ENCODE data around the gene BCL6.
A peak's percentile ranks its signal among the peaks of the same experiment; 100 is the strongest.

The BCL6 gene

DNA sequence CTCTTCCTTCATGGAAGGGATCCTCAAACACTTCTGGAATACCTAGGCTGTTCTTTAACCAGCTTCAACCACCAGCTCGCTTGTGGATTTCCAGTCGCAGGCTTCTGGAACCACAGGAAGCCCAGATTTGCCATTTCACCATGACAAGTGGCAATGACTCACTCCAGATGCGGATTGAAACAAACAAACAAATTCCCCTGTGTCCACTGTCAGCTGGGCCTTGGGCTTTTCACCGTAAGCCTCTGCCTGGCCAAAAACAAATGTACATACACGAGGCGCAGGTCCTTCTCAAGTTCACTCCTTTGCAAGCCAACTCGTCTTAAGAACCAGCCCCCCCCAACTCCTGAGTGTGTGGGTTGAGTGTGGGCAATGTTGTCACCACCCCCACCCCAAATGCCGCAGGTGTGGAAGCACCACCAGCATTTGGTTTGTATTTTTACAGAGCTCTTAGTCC, 8.8 kb downstream of the BCL6 start:
- no peaks in the 10 kb centered on the region for H3K27me3 ChIP-seq (ENCODE audit: control insufficient read depth, insufficient read depth, low read length)
- peaks cover 59% of the 10 kb centered on the region for H3K4me1 ChIP-seq (ENCODE audit: control insufficient read depth, insufficient read depth, low read length)
- H3K9me3 ChIP-seq (replicated peaks; ENCODE audit: low read length), result no peaks in the 10 kb centered on the region
- H3K4me3 ChIP-seq (ENCODE audit: low read length), result peak overlapping the region; percentile 73
- H3K9ac ChIP-seq (ENCODE audit: low read depth, low read length), result peak overlapping the region; percentile 95
- peaks cover 24% of the 10 kb centered on the region for H3K36me3 ChIP-seq (ENCODE audit: insufficient read depth, low read length)
- H3K4me2 ChIP-seq (ENCODE audit: low read length), result peak overlapping the region; percentile 94

DNA sequence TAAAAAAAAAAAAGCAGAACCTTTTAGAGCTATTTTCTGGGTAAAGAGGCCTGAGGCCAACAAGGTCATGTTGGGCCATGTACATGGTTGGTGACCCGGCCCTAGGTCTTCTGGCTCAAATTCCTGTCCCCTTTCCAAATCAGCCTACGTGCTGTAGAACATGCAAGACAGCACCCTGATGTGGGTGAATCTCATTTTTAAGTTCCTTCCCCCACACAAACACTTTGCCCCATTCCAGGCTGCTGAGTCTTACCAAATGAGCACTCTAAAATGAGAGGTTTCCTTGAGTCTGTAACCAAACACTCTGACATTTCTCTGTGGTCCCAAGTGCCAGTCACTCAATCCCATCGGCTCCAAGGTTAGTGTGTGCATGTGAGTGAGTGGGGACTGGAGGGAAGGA, 9.4 kb downstream of the BCL6 start:
- H3K4me3 ChIP-seq (ENCODE audit: low read length), result peak overlapping the region; percentile 73
- H3K4me1 ChIP-seq (ENCODE audit: control insufficient read depth, insufficient read depth, low read length), result peaks cover 55% of the 10 kb centered on the region
- peaks cover 30% of the 10 kb centered on the region for H3K36me3 ChIP-seq (ENCODE audit: insufficient read depth, low read length)
- H3K9me3 ChIP-seq (replicated peaks; ENCODE audit: low read length), result no peaks in the 10 kb centered on the region
- H3K9ac ChIP-seq (ENCODE audit: low read depth, low read length), result peak overlapping the region; percentile 95
- H3K4me2 ChIP-seq (ENCODE audit: low read length), result peak overlapping the region; percentile 94
- no peaks in the 10 kb centered on the region for H3K27me3 ChIP-seq (ENCODE audit: control insufficient read depth, insufficient read depth, low read length)

DNA sequence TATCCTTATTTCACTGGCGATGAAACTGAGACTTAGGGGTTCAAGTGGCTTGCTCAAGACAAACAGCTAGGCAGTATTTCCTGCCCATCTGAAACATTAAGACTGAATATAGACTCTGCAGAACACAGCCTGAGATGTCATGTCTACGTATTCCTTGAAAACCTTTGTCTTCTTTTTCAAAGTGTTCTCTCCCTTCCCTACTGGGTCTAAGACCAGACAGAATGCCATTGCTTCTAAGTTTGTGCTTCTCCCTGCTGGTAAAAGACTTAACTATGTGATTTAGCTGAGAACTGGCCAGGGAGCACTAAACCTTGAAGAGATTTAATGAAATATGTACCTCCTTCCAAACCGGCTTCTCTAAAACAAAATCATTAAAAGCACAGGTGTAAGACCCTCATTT, 9.9 kb downstream of the BCL6 start:
- Histone ChIP-seq H3K27me3 (ENCODE audit: control insufficient read depth, insufficient read depth, low read length) (no peaks in the 10 kb centered on the region), H3K4me2 (ENCODE audit: low read length) (peak overlapping the region; percentile 94), H3K4me1 (ENCODE audit: control insufficient read depth, insufficient read depth, low read length) (peaks cover 51% of the 10 kb centered on the region), H3K9me3 (replicated peaks; ENCODE audit: low read length) (no peaks in the 10 kb centered on the region), H3K36me3 (ENCODE audit: insufficient read depth, low read length) (peaks cover 35% of the 10 kb centered on the region), H3K9ac (ENCODE audit: low read depth, low read length) (peak overlapping the region; percentile 95), H3K4me3 (ENCODE audit: low read length) (peak overlapping the region; percentile 73)

DNA sequence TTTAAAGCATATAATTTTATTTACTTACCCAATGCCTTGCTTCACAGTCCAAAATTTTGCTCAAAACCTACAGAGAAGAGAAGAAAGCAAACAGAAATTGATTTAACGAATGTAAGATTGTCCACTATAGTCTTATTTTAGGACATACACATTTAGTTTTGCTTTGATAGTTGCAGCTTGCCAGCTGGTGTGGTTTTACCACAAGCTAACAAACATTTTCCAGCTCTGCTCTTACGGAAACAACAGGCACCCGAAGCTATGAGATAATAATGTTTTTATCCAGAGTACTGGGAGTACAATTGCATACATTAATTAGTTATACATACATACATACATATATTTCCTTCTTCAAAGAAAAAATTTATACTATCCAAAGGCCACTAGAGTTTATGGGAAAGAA, 10.4 kb downstream of the BCL6 start:
- H3K36me3 ChIP-seq (ENCODE audit: insufficient read depth, low read length), result peaks cover 40% of the 10 kb centered on the region
- H3K27me3 ChIP-seq (ENCODE audit: control insufficient read depth, insufficient read depth, low read length), result no peaks in the 10 kb centered on the region
- H3K4me3 ChIP-seq (ENCODE audit: low read length), result no peak overlapping the region
- no peak overlapping the region for H3K9ac ChIP-seq (ENCODE audit: low read depth, low read length)
- H3K4me2 ChIP-seq (ENCODE audit: low read length), result peak overlapping the region; percentile 94
- H3K4me1 ChIP-seq (ENCODE audit: control insufficient read depth, insufficient read depth, low read length), result peaks cover 46% of the 10 kb centered on the region
- H3K9me3 ChIP-seq (replicated peaks; ENCODE audit: low read length), result no peaks in the 10 kb centered on the region

DNA sequence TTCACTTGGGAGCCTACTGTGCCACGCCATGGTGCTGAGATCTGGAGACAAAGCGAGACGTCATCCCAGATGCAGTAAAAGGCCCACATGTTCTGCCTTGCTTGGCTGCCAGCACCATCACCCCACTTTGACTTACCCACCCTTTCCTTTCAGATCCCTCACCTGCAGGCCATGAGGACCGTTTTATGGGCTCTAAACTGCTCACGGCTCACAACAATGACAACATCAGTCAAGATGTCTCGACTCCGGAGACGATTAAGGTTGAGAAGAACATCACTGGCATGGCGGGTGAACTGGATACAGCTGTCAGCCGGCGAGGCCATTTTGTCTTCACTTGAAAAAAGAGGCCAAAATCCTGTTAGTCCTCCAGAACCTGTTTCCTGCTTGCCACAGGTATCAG, 11.9 kb downstream of the BCL6 start:
- H3K27me3 ChIP-seq (ENCODE audit: control insufficient read depth, insufficient read depth, low read length), result no peaks in the 10 kb centered on the region
- H3K4me1 ChIP-seq (ENCODE audit: control insufficient read depth, insufficient read depth, low read length), result peaks cover 36% of the 10 kb centered on the region
- peaks cover 55% of the 10 kb centered on the region for H3K36me3 ChIP-seq (ENCODE audit: insufficient read depth, low read length)
- no peak overlapping the region for H3K4me2 ChIP-seq (ENCODE audit: low read length)
- H3K9me3 ChIP-seq (replicated peaks; ENCODE audit: low read length), result no peaks in the 10 kb centered on the region
- no peak overlapping the region for H3K4me3 ChIP-seq (ENCODE audit: low read length)
- H3K9ac ChIP-seq (ENCODE audit: low read depth, low read length), result no peak overlapping the region

DNA sequence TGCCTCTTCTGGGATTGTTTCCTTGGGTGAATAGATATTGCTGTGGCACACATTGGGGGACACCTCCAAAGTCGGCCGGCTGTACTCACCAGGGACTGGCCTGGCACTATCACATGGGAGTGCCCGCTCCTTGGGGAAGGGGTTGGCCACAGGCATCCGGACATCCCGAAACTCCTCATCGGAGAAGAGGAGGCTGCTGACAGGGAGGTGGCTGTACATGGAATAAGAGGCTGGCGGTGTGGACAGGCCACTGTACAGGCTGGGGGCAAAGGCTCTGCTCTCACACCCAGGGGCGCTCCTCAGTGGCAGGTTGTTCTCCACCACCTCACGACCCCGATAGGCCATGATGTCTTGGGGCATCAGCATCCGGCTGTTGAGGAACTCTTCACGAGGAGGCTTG, 15.7 kb downstream of the BCL6 start:
- H3K4me1 ChIP-seq (ENCODE audit: control insufficient read depth, insufficient read depth, low read length), result peaks cover 2% of the 10 kb centered on the region
- H3K4me2 ChIP-seq (ENCODE audit: low read length), result no peak overlapping the region
- peaks cover 93% of the 10 kb centered on the region for H3K36me3 ChIP-seq (ENCODE audit: insufficient read depth, low read length)
- H3K9ac ChIP-seq (ENCODE audit: low read depth, low read length), result no peak overlapping the region
- no peak overlapping the region for H3K4me3 ChIP-seq (ENCODE audit: low read length)
- H3K27me3 ChIP-seq (ENCODE audit: control insufficient read depth, insufficient read depth, low read length), result no peaks in the 10 kb centered on the region
- no peaks in the 10 kb centered on the region for H3K9me3 ChIP-seq (replicated peaks; ENCODE audit: low read length)

DNA sequence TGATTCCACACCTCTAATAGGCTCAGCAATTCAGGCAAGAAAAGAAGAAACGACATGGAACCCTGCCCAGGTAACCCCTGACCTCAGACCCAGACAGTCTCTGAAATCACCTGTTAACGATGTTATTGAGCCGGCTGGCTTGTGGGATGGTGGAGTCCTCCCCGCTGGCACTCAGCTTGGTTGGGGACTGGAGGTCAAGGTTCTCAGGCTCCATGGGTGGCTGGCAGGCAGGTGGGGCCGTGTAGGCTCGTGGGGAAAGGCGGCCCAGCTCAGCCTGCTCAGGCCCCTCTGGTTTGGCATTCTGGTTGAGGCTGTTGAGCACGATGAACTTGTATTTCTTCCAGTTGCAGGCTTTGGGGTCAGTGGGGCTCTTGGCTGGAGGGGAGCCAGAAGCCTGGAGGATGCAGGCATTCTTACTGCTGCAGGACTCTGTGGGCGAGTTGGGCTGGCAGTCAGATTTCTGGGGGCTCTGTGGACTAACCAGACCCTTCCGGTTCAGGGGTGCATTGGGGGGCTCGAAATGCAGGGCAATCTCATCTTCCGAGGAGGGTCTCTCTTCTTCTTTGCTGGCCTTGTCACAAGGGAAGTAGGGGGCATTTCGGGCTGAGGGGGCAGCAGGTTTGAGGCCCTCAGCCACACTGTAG, 16.2 kb downstream of the BCL6 start:
- Histone ChIP-seq H3K4me1 (ENCODE audit: control insufficient read depth, insufficient read depth, low read length) (no peaks in the 10 kb centered on the region), H3K4me2 (ENCODE audit: low read length) (no peak overlapping the region), H3K9me3 (replicated peaks; ENCODE audit: low read length) (no peaks in the 10 kb centered on the region), H3K4me3 (ENCODE audit: low read length) (no peak overlapping the region), H3K36me3 (ENCODE audit: insufficient read depth, low read length) (peaks cover 97% of the 10 kb centered on the region), H3K9ac (ENCODE audit: low read depth, low read length) (no peak overlapping the region), H3K27me3 (ENCODE audit: control insufficient read depth, insufficient read depth, low read length) (no peaks in the 10 kb centered on the region)

DNA sequence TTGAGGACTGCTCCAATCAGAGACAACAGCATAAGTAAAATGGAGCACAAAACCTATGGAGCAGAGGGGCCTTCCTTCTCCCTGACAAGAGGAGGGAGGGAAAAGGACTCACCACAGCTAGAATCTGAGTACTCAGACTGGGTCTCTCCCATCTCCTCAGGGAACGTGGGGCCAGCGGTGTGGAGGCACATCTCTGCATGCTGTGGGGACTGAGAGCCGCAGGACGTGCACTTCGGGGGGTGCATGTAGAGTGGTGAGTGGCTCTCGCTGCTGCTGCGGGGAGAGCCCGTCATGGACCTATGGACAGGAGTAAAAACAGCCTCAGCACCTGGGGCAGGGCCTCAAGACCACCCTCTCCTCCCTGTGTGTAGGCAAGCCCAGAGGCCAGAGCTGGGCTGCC, 17.0 kb downstream of the BCL6 start:
- Histone ChIP-seq H3K36me3 (ENCODE audit: insufficient read depth, low read length) (peaks cover 99% of the 10 kb centered on the region), H3K4me1 (ENCODE audit: control insufficient read depth, insufficient read depth, low read length) (no peaks in the 10 kb centered on the region), H3K9me3 (replicated peaks; ENCODE audit: low read length) (no peaks in the 10 kb centered on the region), H3K4me3 (ENCODE audit: low read length) (no peak overlapping the region), H3K27me3 (ENCODE audit: control insufficient read depth, insufficient read depth, low read length) (no peaks in the 10 kb centered on the region), H3K4me2 (ENCODE audit: low read length) (no peak overlapping the region), H3K9ac (ENCODE audit: low read depth, low read length) (no peak overlapping the region)

DNA sequence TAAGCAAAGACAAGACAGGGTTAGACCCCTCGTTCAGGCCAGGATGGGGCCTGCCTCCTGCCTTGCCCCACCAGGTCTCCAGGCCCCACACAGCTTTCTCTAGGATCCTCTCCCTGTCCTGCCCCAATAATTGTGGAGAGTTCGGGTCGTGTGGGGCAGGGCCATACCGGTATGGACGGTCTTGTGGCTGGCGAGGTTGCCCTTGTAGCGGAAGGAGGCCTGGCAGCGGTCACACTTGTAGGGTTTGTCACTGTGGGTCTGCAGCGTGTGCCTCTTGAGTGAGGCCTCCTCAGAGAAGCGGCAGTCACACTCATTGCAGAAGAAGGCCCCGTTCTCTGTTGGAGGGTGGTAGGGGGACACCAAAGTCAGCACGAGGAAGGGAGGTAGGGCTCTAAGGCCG, 18.7 kb downstream of the BCL6 start:
- Histone ChIP-seq H3K9ac (ENCODE audit: low read depth, low read length) (no peak overlapping the region), H3K36me3 (ENCODE audit: insufficient read depth, low read length) (peaks cover 97% of the 10 kb centered on the region), H3K4me1 (ENCODE audit: control insufficient read depth, insufficient read depth, low read length) (no peaks in the 10 kb centered on the region)

DNA sequence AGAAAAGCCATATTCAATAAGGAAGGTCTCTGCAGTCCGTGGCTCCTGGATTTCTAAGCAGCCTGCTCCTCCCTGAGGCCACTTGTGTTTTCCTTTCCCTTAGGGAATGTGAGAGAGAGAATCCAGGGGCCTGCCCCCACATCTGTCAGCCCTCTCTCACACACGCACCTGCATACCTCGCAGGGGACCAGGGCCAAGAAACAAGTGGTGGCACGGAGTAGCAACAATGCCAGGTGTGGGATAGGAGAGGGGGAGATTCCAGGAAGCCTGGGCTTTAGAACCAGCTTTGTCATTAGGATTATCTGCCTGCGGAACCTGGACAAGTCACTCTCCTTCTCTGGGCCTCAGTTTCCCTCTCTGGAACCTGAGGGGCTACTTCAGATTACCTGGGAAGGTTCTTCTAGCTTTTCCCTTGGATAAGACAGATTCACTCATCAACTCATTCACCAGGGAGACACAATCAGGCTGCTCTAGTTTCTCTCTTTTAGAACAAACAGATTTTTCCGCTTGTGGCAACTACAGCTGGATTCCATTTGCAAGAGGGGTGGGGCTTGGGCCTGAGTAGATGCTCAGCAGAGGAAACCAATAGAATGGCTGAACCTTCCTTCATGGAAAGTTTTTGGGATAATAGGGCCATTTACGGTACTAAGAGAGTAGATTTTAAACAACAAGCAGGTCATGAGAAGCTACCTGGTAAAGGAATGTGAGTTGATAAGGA, 19.5 kb downstream of the BCL6 start:
- no peak overlapping the region for H3K4me3 ChIP-seq (ENCODE audit: low read length)
- no peaks in the 10 kb centered on the region for H3K27me3 ChIP-seq (ENCODE audit: control insufficient read depth, insufficient read depth, low read length)
- H3K9me3 ChIP-seq (replicated peaks; ENCODE audit: low read length), result no peaks in the 10 kb centered on the region
- no peak overlapping the region for H3K4me2 ChIP-seq (ENCODE audit: low read length)
- no peak overlapping the region for H3K9ac ChIP-seq (ENCODE audit: low read depth, low read length)
- no peaks in the 10 kb centered on the region for H3K4me1 ChIP-seq (ENCODE audit: control insufficient read depth, insufficient read depth, low read length)
- peaks cover 97% of the 10 kb centered on the region for H3K36me3 ChIP-seq (ENCODE audit: insufficient read depth, low read length)

More for the DNA sequence above, 18.7 kb downstream of the BCL6 start:
- no peaks in the 10 kb centered on the region for H3K27me3 ChIP-seq (ENCODE audit: control insufficient read depth, insufficient read depth, low read length)
- no peak overlapping the region for H3K4me3 ChIP-seq (ENCODE audit: low read length)
- H3K9me3 ChIP-seq (replicated peaks; ENCODE audit: low read length), result no peaks in the 10 kb centered on the region
- H3K4me2 ChIP-seq (ENCODE audit: low read length), result no peak overlapping the region

DNA sequence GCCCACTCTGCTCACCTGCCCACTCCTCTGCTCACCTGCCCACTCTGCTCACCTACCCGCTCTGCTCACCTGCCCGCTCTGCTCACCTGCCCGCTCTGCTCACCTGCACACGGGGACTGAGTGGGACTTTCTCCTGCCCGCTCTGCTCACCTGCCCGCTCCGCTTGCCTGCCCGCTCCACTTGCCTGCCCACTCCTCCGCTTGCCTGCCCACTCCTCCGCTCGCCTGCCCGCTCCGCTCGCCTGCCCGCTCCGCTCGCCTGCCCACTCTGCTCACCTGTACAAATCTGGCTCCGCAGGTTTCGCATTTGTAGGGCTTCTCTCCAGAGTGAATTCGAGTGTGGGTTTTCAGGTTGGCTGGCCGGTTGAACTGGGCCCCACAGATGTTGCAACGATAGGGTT, 20.0 kb downstream of the BCL6 start:
- H3K9ac ChIP-seq (ENCODE audit: low read depth, low read length), result no peak overlapping the region
- H3K4me2 ChIP-seq (ENCODE audit: low read length), result no peak overlapping the region
- peaks cover 95% of the 10 kb centered on the region for H3K36me3 ChIP-seq (ENCODE audit: insufficient read depth, low read length)
- H3K4me3 ChIP-seq (ENCODE audit: low read length), result no peak overlapping the region
- H3K27me3 ChIP-seq (ENCODE audit: control insufficient read depth, insufficient read depth, low read length), result no peaks in the 10 kb centered on the region
- no peaks in the 10 kb centered on the region for H3K9me3 ChIP-seq (replicated peaks; ENCODE audit: low read length)
- no peaks in the 10 kb centered on the region for H3K4me1 ChIP-seq (ENCODE audit: control insufficient read depth, insufficient read depth, low read length)

DNA sequence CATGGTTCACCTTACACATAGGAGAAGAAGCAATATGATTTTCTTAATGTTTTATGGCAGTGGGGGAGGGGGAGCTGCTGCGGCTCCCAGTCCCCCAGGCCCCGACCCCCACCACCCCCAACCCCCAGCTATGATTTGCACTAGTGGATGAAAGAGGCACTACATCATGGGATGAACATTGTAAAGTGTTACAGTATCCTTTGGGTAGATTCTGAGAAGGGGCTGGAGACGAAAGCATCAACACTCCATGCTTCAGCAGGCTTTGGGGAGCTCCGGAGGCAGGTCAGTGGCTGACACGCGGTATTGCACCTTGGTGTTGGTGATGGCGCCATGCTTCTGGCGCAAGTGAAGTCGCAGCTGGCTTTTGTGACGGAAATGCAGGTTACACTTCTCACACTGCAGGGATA, 23.1 kb downstream of the BCL6 start:
- Histone ChIP-seq H3K9ac (ENCODE audit: low read depth, low read length) (no peak overlapping the region), H3K4me3 (ENCODE audit: low read length) (no peak overlapping the region), H3K36me3 (ENCODE audit: insufficient read depth, low read length) (peaks cover 66% of the 10 kb centered on the region), H3K4me2 (ENCODE audit: low read length) (no peak overlapping the region), H3K9me3 (replicated peaks; ENCODE audit: low read length) (no peaks in the 10 kb centered on the region), H3K27me3 (ENCODE audit: control insufficient read depth, insufficient read depth, low read length) (no peaks in the 10 kb centered on the region), H3K4me1 (ENCODE audit: control insufficient read depth, insufficient read depth, low read length) (no peaks in the 10 kb centered on the region)

Data from skeletal muscle satellite cell (primary cell).